ENCODE measurements around the gene ZNF726.
"Not testable (repeated sequence)": the region's sequence is repeated elsewhere in the genome, so short reads cannot be mapped to it uniquely, and the experiment has no call there.

ZNF726 gene

GRCh38 chr19:23914402-23915286 is at the start of gene ZNF726:
Gene ZNF726, plus strand, starts transcription at chr19:23914886. Its CDS starts 109 bp downstream, at chr19:23914995.
- DNase-seq = peak; percentile 90

- DNase-seq = no peak
Observed at GRCh38 chr19:23867895-23868294, 46.8 kb upstream of the ZNF726 start.

- DNase-seq = no peak
Observed at GRCh38 chr19:23868630-23869029, 46.1 kb upstream of the ZNF726 start.

- DNase-seq = no peak
Observed at GRCh38 chr19:23872282-23872919, 42.3 kb upstream of the ZNF726 start.

GRCh38 chr19:23876261-23876660 is 38.4 kb upstream of the ZNF726 start:
- DNase-seq = no peak

- DNase-seq = not testable (repeated sequence)
Observed at GRCh38 chr19:23876756-23877155, 37.9 kb upstream of the ZNF726 start.

GRCh38 chr19:23882493-23882892 is 32.2 kb upstream of the ZNF726 start:
- DNase-seq = no peak

GRCh38 chr19:23884363-23884762 is 30.3 kb upstream of the ZNF726 start:
- DNase-seq = no peak

- no peak for DNase-seq
Observed at GRCh38 chr19:23887642-23888041, 27.0 kb upstream of the ZNF726 start.

GRCh38 chr19:23896096-23896495 is 18.6 kb upstream of the ZNF726 start:
- not testable (repeated sequence) for DNase-seq

- DNase-seq = no peak
Observed at GRCh38 chr19:23896912-23897311, 17.8 kb upstream of the ZNF726 start.

- DNase-seq = no peak
Observed at GRCh38 chr19:23901360-23901759, 13.3 kb upstream of the ZNF726 start.

GRCh38 chr19:23904406-23904805 is 10.3 kb upstream of the ZNF726 start:
- DNase-seq = no peak

- no peak for DNase-seq
Observed at GRCh38 chr19:23905771-23906170, 8.9 kb upstream of the ZNF726 start.

- no peak for DNase-seq
Observed at GRCh38 chr19:23906835-23907234, 7.9 kb upstream of the ZNF726 start.

- no peak for DNase-seq
Observed at GRCh38 chr19:23908165-23908564, 6.5 kb upstream of the ZNF726 start.

GRCh38 chr19:23909222-23909621 is 5.5 kb upstream of the ZNF726 start:
- no peak for DNase-seq

- no peak for DNase-seq
Observed at GRCh38 chr19:23913931-23914330, 755 bp upstream of the ZNF726 start.

- no peak for DNase-seq
Observed at GRCh38 chr19:23916991-23917390, 2.3 kb downstream of the ZNF726 start.

- DNase-seq = no peak
Observed at GRCh38 chr19:23917856-23918255, 3.2 kb downstream of the ZNF726 start.

GRCh38 chr19:23925285-23925684 is 10.6 kb downstream of the ZNF726 start:
- DNase-seq = no peak

GRCh38 chr19:23932878-23933277 is 18.2 kb downstream of the ZNF726 start:
- no peak for DNase-seq

GRCh38 chr19:23937031-23937430 is 22.3 kb downstream of the ZNF726 start:
- not testable (repeated sequence) for DNase-seq

GRCh38 chr19:23943411-23943810 is 28.7 kb downstream of the ZNF726 start:
- no peak for DNase-seq
